Neural cell (in vitro differentiated cells): Measurements from ENCODE around the gene TBC1D22B. TPM values are rescaled to one million over a fixed set of nuclear protein-coding genes. Genes with fewer than 3 reads are reported as not detected.

Source experiments
- H2AFZ ChIP-seq: fragments of 200-600, 300-800 bp; sonication (generic), shearing (Covaris generic); 2 replicates; pipeline ENCODE4 v1.6.0; 2014; ENCODE audit warnings: low read depth, mild to moderate bottlenecking, antibody characterized with exemption, low read length, moderate library complexity
- H3F3A ChIP-seq: fragments of 200-600 bp; shearing (Covaris generic); 2 replicates; pipeline ENCODE4 v1.6.1; 2016; ENCODE audit warnings: mild to moderate bottlenecking, moderate library complexity, mixed read lengths, antibody characterized with exemption, low read length; ENCODE audit not compliant: insufficient read depth, poor library complexity, severe bottlenecking
- H3K27ac ChIP-seq: fragments of 200-600, 300-800 bp; sonication (generic), shearing (Covaris generic); 2 replicates; pipeline ENCODE4 v1.5.1; 2014; ENCODE audit warnings: mild to moderate bottlenecking, low read length, moderate library complexity
- H3K27me3 ChIP-seq: fragments of 300-800, 200-600 bp; sonication (generic), shearing (Covaris generic); 2 replicates; pipeline ENCODE4 v1.6.0; 2014; ENCODE audit warnings: mild to moderate bottlenecking, low read depth, low read length, moderate library complexity; ENCODE audit not compliant: insufficient read depth
- H3K36me3 ChIP-seq: fragments of 300-800, 200-600 bp; sonication (generic), shearing (Covaris generic); 2 replicates; pipeline ENCODE4 v1.5.1; 2014; ENCODE audit warnings: mild to moderate bottlenecking, antibody characterized with exemption, low read length, moderate library complexity; ENCODE audit not compliant: insufficient read depth
- H3K4me2 ChIP-seq: fragments of 300-800, 200-600 bp; sonication (generic), shearing (Covaris generic); 2 replicates; pipeline ENCODE4 v1.6.0; 2014; ENCODE audit warnings: mild to moderate bottlenecking, low read length
- H3K4me3 ChIP-seq: fragments of 300-800, 200-600 bp; sonication (generic), shearing (Covaris generic); 2 replicates; pipeline ENCODE4 v1.5.1; 2014; ENCODE audit warnings: mild to moderate bottlenecking, low read length, moderate library complexity
- H3K79me2 ChIP-seq: fragments of 200-600 bp; shearing (Covaris generic); replicated peaks from 2 replicates; pipeline ENCODE4 v1.6.0; 2014; ENCODE audit warnings: mild to moderate bottlenecking, low read length, moderate library complexity; ENCODE audit not compliant: insufficient read depth
- H3K9ac ChIP-seq: fragments of 300-800, 200-600 bp; sonication (generic), shearing (Covaris generic); 2 replicates; pipeline ENCODE4 v1.6.1; 2016; ENCODE audit warnings: mild to moderate bottlenecking, low read length, mixed read lengths
- H3K9me2 ChIP-seq: fragments of 200-600 bp; shearing (Covaris generic); 2 replicates; pipeline ENCODE4 v1.6.1; 2016; ENCODE audit warnings: mild to moderate bottlenecking, low read length, mixed read lengths; ENCODE audit not compliant: insufficient read depth
- H3K9me3 ChIP-seq: fragments of 200-600, 300-800 bp; sonication (generic), shearing (Covaris generic); 2 replicates; pipeline ENCODE4 v1.6.1; 2016; ENCODE audit warnings: mild to moderate bottlenecking, mixed run types, low read length, moderate library complexity, mixed read lengths
- H4K20me1 ChIP-seq: fragments of 200-600 bp; shearing (Covaris generic); 2 replicates; pipeline ENCODE4 v1.6.1; 2016; ENCODE audit warnings: mild to moderate bottlenecking, mixed run types; ENCODE audit not compliant: insufficient read depth
- EP300 ChIP-seq: fragments of 450-650 bp; conservative IDR thresholded peaks from 2 replicates; pipeline ENCODE4 v1.6.1; 2014; ENCODE audit warnings: antibody characterized with exemption, mild to moderate bottlenecking, moderate library complexity; ENCODE audit not compliant: poor library complexity, severe bottlenecking
- EZH2 ChIP-seq: fragments of 200-600, 300-800 bp; shearing (Covaris generic), sonication (generic); IDR thresholded peaks from 2 replicates; pipeline ENCODE4 v1.6.1; 2014; ENCODE audit warnings: antibody characterized with exemption, low read length, borderline replicate concordance, mild to moderate bottlenecking; ENCODE audit not compliant: insufficient read depth, poor library complexity, severe bottlenecking
- MXI1 ChIP-seq: fragments of 450-650 bp; conservative IDR thresholded peaks from 2 replicates; pipeline ENCODE4 v1.6.1; 2014; ENCODE audit warnings: antibody characterized with exemption, mild to moderate bottlenecking; ENCODE audit not compliant: poor library complexity, severe bottlenecking
- POLR2AphosphoS5 ChIP-seq: IDR thresholded peaks from 2 replicates; pipeline ENCODE4 v1.6.1; 2012
- RAD21 ChIP-seq: fragments of 450-650 bp; conservative IDR thresholded peaks from 2 replicates; pipeline ENCODE4 v1.6.1; 2014; ENCODE audit warnings: antibody characterized with exemption, mild to moderate bottlenecking, moderate library complexity
- SMC3 ChIP-seq: fragments of 450-650 bp; conservative IDR thresholded peaks from 2 replicates; pipeline ENCODE4 v1.6.1; 2014; ENCODE audit warnings: antibody characterized with exemption, mild to moderate bottlenecking, moderate library complexity; ENCODE audit not compliant: poor library complexity
- TAF1 ChIP-seq: IDR thresholded peaks from 2 replicates; pipeline ENCODE4 v1.6.1; 2012; ENCODE audit warnings: low read depth
- polyA plus RNA-seq: library from polyadenylated mRNA; depleted of rRNA; stranded (reverse); fragments of >200 nt; gene quantifications from 2 replicates; pipeline ENCODE4 v1.2.3, GENCODE V29; 2014
- TF ChIP-seq, protein P1 (sequence below): fragments of 450-650 bp; IDR thresholded peaks from 2 replicates; pipeline ENCODE4 v1.5.1; 2014; ENCODE audit warnings: antibody characterized with exemption, mild to moderate bottlenecking, moderate library complexity; ENCODE audit not compliant: poor library complexity, severe bottlenecking
- TF ChIP-seq, protein P2 (sequence below): IDR thresholded peaks from 2 replicates; pipeline ENCODE4 v1.6.1; 2012; ENCODE audit warnings: borderline replicate concordance

TBC1D22B gene
- polyA plus RNA-seq, 1 donor from 2014 or later = 10.6 TPM

DNA sequence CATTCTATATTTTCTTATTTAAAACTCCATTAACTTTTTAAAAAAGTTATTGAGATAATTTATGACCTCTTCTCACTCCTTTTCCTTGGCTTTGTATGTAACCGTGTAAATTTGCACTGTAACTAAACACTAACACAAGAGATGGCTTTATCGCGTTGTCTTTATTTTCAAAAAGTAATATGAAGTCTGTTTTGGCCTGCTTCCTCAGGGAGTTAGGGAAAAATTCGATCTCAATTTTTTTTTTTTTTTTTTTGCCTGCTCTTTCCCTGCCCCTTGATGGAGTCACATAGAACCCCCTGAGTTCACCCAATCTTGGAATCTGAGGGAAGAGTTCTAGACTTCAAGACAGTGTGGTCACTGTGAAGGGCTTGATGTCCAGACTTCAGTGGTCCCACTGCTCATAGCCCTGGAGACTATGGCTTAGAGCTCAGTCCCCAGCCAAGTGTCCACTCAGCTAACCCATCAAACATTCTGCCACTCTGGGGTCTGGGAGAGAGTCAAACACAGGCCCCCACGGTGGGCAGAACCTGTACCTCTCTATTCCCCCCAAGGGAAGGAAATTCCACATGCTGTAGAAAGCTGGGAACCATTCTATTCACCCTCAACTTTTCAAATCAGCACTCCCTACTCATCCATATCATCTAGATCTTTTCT is 15.7 kb upstream of the TBC1D22B start:
- H3K9ac ChIP-seq = no peak overlapping the region
- no peak for TF ChIP-seq EP300
- TF ChIP-seq, protein P1, sequence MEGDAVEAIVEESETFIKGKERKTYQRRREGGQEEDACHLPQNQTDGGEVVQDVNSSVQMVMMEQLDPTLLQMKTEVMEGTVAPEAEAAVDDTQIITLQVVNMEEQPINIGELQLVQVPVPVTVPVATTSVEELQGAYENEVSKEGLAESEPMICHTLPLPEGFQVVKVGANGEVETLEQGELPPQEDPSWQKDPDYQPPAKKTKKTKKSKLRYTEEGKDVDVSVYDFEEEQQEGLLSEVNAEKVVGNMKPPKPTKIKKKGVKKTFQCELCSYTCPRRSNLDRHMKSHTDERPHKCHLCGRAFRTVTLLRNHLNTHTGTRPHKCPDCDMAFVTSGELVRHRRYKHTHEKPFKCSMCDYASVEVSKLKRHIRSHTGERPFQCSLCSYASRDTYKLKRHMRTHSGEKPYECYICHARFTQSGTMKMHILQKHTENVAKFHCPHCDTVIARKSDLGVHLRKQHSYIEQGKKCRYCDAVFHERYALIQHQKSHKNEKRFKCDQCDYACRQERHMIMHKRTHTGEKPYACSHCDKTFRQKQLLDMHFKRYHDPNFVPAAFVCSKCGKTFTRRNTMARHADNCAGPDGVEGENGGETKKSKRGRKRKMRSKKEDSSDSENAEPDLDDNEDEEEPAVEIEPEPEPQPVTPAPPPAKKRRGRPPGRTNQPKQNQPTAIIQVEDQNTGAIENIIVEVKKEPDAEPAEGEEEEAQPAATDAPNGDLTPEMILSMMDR = no peak
- no peak for TF ChIP-seq SMC3
- TF ChIP-seq, protein P2, sequence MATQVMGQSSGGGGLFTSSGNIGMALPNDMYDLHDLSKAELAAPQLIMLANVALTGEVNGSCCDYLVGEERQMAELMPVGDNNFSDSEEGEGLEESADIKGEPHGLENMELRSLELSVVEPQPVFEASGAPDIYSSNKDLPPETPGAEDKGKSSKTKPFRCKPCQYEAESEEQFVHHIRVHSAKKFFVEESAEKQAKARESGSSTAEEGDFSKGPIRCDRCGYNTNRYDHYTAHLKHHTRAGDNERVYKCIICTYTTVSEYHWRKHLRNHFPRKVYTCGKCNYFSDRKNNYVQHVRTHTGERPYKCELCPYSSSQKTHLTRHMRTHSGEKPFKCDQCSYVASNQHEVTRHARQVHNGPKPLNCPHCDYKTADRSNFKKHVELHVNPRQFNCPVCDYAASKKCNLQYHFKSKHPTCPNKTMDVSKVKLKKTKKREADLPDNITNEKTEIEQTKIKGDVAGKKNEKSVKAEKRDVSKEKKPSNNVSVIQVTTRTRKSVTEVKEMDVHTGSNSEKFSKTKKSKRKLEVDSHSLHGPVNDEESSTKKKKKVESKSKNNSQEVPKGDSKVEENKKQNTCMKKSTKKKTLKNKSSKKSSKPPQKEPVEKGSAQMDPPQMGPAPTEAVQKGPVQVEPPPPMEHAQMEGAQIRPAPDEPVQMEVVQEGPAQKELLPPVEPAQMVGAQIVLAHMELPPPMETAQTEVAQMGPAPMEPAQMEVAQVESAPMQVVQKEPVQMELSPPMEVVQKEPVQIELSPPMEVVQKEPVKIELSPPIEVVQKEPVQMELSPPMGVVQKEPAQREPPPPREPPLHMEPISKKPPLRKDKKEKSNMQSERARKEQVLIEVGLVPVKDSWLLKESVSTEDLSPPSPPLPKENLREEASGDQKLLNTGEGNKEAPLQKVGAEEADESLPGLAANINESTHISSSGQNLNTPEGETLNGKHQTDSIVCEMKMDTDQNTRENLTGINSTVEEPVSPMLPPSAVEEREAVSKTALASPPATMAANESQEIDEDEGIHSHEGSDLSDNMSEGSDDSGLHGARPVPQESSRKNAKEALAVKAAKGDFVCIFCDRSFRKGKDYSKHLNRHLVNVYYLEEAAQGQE = no peak

DNA sequence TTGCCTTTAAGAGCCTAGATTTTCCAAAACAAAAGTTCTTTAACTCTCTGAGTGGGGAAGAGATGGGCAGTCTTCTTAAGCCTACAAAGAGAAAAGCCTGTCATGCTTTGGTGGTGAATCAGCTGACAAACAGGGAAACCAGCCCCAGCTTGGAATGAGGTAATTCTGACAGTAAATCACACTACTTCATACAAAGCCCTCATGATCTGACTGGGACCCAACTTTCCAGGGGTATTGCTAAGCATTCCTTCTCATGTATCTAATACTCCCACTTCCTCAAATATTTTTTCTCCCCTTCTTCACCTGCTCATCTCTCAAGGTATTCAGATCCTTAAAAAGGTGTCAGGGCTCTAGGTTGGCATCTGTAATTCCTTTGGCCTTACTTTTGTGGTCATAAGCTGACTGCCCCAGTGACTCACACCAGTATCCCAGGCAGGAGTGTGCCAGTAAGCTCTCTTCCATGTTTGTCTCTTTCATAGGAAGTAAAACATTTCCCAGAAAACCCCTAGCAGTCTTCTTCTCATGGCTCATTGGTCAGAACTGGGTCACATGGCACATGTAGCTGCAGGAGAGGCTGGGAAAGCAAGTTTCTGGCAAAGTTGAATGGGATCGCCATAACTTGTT is 15.0 kb upstream of the TBC1D22B start:
- Histone ChIP-seq H2AFZ (no peak overlapping the region), H3K9me3 (no peaks in the 10 kb centered on the region)

More for the DNA sequence above, 15.7 kb upstream of the TBC1D22B start:
- Histone ChIP-seq H3K27ac (no peak overlapping the region), H3K4me3 (no peak overlapping the region), H3K79me2 (no peaks in the 10 kb centered on the region), H3K9me2 (no peaks in the 10 kb centered on the region), H2AFZ (no peak overlapping the region), H3K36me3 (no peaks in the 10 kb centered on the region), H3K9me3 (no peaks in the 10 kb centered on the region), H3F3A (no peaks in the 10 kb centered on the region), H3K27me3 (no peaks in the 10 kb centered on the region), H3K4me2 (no peak overlapping the region), H4K20me1 (no peaks in the 10 kb centered on the region)

More for the DNA sequence above, 15.0 kb upstream of the TBC1D22B start:
- Histone ChIP-seq H3K79me2 (no peaks in the 10 kb centered on the region), H4K20me1 (no peaks in the 10 kb centered on the region), H3K27me3 (no peaks in the 10 kb centered on the region), H3K9me2 (no peaks in the 10 kb centered on the region), H3K36me3 (no peaks in the 10 kb centered on the region), H3K4me3 (no peak overlapping the region), H3K27ac (no peak overlapping the region), H3F3A (no peaks in the 10 kb centered on the region), H3K9ac (no peak overlapping the region), H3K4me2 (no peak overlapping the region)
- TF ChIP-seq SMC3 = no peak
- TF ChIP-seq MXI1 = no peak
- TF ChIP-seq RAD21 = no peak
- TF ChIP-seq, protein P2 = no peak
- no peak for TF ChIP-seq EZH2
- TF ChIP-seq EP300 = no peak
- TF ChIP-seq, protein P1 = no peak
- TF ChIP-seq POLR2AphosphoS5 = no peak
- no peak for TF ChIP-seq TAF1
